ENCODE results near the gene CSTPP1.
"Not testable (repeated sequence)": the region's sequence is repeated elsewhere in the genome, so short reads cannot be mapped to it uniquely, and the experiment has no call there.

Gene CSTPP1

GRCh38 chr11:47183031-47183856, 246.7 kb downstream of the CSTPP1 start:
- DNase-seq (ENCODE audit: low spot score) = no peak

GRCh38 chr11:47183969-47184368, 247.4 kb downstream of the CSTPP1 start:
- DNase-seq (ENCODE audit: low spot score) = no peak

GRCh38 chr11:47184711-47185304, 248.2 kb downstream of the CSTPP1 start:
- no peak for DNase-seq (ENCODE audit: low spot score)

GRCh38 chr11:47185305-47186075, 248.9 kb downstream of the CSTPP1 start:
- no peak for DNase-seq (ENCODE audit: low spot score)

- peak; percentile 22 for DNase-seq (ENCODE audit: low spot score)
Measured at GRCh38 chr11:47186076-47186699, 249.6 kb downstream of the CSTPP1 start, which contains the start of gene PACSIN3. Gene PACSIN3, minus strand, starts transcription at chr11:47186434. Its CDS starts 3,707 bp downstream, at chr11:47182727.

GRCh38 chr11:47186700-47187695, 250.4 kb downstream of the CSTPP1 start:
- peak; percentile 24 for DNase-seq (ENCODE audit: low spot score)

GRCh38 chr11:47187723-47188122, 251.2 kb downstream of the CSTPP1 start:
- no peak for DNase-seq (ENCODE audit: low spot score)

GRCh38 chr11:47188259-47188658, 251.7 kb downstream of the CSTPP1 start:
- DNase-seq (ENCODE audit: low spot score) = no peak

- no peak for DNase-seq (ENCODE audit: low spot score)
Measured at GRCh38 chr11:47189100-47189834, 252.7 kb downstream of the CSTPP1 start.

- DNase-seq (ENCODE audit: low spot score) = not testable (repeated sequence)
Measured at GRCh38 chr11:47191137-47191536, 254.6 kb downstream of the CSTPP1 start.

GRCh38 chr11:47192111-47192510, 255.6 kb downstream of the CSTPP1 start:
- DNase-seq (ENCODE audit: low spot score) = no peak

GRCh38 chr11:47198161-47198560, 261.6 kb downstream of the CSTPP1 start:
- DNase-seq (ENCODE audit: low spot score) = not testable (repeated sequence)

GRCh38 chr11:47201015-47201414, 264.5 kb downstream of the CSTPP1 start:
- no peak for DNase-seq (ENCODE audit: low spot score)

GRCh38 chr11:47202576-47202975, 266.0 kb downstream of the CSTPP1 start:
- no peak for DNase-seq (ENCODE audit: low spot score)

- no peak for DNase-seq (ENCODE audit: low spot score)
Measured at GRCh38 chr11:47204637-47204989, 268.1 kb downstream of the CSTPP1 start.

GRCh38 chr11:47206577-47206976, 270.0 kb downstream of the CSTPP1 start:
- not testable (repeated sequence) for DNase-seq (ENCODE audit: low spot score)

GRCh38 chr11:47207459-47207858, 270.9 kb downstream of the CSTPP1 start:
- DNase-seq (ENCODE audit: low spot score) = no peak

GRCh38 chr11:47208008-47208552, 271.5 kb downstream of the CSTPP1 start:
- DNase-seq (ENCODE audit: low spot score) = not testable (repeated sequence)

GRCh38 chr11:47208628-47209027, 272.1 kb downstream of the CSTPP1 start:
- no peak for DNase-seq (ENCODE audit: low spot score)
